Thyroid gland (tissue), 4 donors: ENCODE measurements around the gene LCN10.
"Not testable (repeated sequence)": the region's sequence is repeated elsewhere in the genome, so short reads cannot be mapped to it uniquely, and the experiment has no call there.

Experiments
- CTCF ChIP-seq, 6 experiments: fragments of 200-600 bp in 3 of 6; fragments of 450-650 bp in 3 of 6; sonication (generic) in 3 of 6; IDR thresholded peaks; one replicate each; pipeline ENCODE4 v1.5.1; 2016 to 2019; ENCODE audit warnings: antibody characterized with exemption in 6 of 6, mild to moderate bottlenecking in 2 of 6, inconsistent platforms in 1 of 6, moderate library complexity in 1 of 6
- POLR2A ChIP-seq, 2 donors: fragments of 450-650 bp; IDR thresholded peaks; one replicate each; pipeline ENCODE4 v1.6.1; 2017; ENCODE audit warnings: antibody characterized with exemption in 2 of 2, mild to moderate bottlenecking in 2 of 2, moderate library complexity in 1 of 2

GRCh38 chr9:136788644-136789522 is 46.1 kb upstream of the LCN10 start:
- not testable (repeated sequence) for TF ChIP-seq POLR2A, CTCF (IDR thresholded peaks at IDR 0.05)
